ENCODE data around the gene LGR6.

- TF ChIP-seq, protein P1, sequence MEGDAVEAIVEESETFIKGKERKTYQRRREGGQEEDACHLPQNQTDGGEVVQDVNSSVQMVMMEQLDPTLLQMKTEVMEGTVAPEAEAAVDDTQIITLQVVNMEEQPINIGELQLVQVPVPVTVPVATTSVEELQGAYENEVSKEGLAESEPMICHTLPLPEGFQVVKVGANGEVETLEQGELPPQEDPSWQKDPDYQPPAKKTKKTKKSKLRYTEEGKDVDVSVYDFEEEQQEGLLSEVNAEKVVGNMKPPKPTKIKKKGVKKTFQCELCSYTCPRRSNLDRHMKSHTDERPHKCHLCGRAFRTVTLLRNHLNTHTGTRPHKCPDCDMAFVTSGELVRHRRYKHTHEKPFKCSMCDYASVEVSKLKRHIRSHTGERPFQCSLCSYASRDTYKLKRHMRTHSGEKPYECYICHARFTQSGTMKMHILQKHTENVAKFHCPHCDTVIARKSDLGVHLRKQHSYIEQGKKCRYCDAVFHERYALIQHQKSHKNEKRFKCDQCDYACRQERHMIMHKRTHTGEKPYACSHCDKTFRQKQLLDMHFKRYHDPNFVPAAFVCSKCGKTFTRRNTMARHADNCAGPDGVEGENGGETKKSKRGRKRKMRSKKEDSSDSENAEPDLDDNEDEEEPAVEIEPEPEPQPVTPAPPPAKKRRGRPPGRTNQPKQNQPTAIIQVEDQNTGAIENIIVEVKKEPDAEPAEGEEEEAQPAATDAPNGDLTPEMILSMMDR (conservative IDR thresholded peaks at IDR 0.05; ENCODE audit: low read length) = peak; percentile 73
- no peak for TF ChIP-seq EZH2phosphoT487 (IDR thresholded peaks at IDR 0.05; ENCODE audit: borderline replicate concordance)
These were observed 43.5 kb downstream of the LGR6 start for GRCh38 chr1:202237052-202237451.

Data from Loucy (cell line).